H9 (cell line): ENCODE measurements around the gene EFCAB14. TPM values are rescaled to one million over a fixed set of nuclear protein-coding genes. Genes with fewer than 3 reads are reported as not detected.
"Not testable (repeated sequence)": the region's sequence is repeated elsewhere in the genome, so short reads cannot be mapped to it uniquely, and the experiment has no call there.

Experiments used
- DNase-seq: peaks from one replicate; pipeline ENCODE4 v3.0.0-alpha.2; 2017
- H2AFZ ChIP-seq: one replicate; pipeline ENCODE4 v1.6.1; 2013; ENCODE audit warnings: mild to moderate bottlenecking, low read length, control low read depth, moderate library complexity
- H2AK5ac ChIP-seq: 2 replicates; pipeline ENCODE4 v1.6.1; 2013; ENCODE audit warnings: low read length, control low read depth, mixed read lengths; ENCODE audit not compliant: insufficient read length
- H2BK120ac ChIP-seq: one replicate; pipeline ENCODE4 v1.6.1; 2013; ENCODE audit warnings: low read depth, mild to moderate bottlenecking, low read length, control low read depth, inconsistent platforms; ENCODE audit not compliant: poor library complexity, severe bottlenecking
- H2BK12ac ChIP-seq: 2 replicates; pipeline ENCODE4 v1.6.1; 2013; ENCODE audit warnings: low read length, control low read depth, mixed read lengths, low read depth; ENCODE audit not compliant: insufficient read length
- H2BK15ac ChIP-seq: 2 replicates; pipeline ENCODE4 v1.6.1; 2013; ENCODE audit warnings: low read depth, low read length, control low read depth
- H2BK20ac ChIP-seq: one replicate; pipeline ENCODE4 v1.6.1; 2013; ENCODE audit warnings: low read depth, mild to moderate bottlenecking, low read length, control low read depth, inconsistent platforms; ENCODE audit not compliant: poor library complexity, severe bottlenecking
- H2BK5ac ChIP-seq: 2 replicates; pipeline ENCODE4 v1.6.1; 2013; ENCODE audit warnings: low read length, control low read depth, mixed read lengths; ENCODE audit not compliant: insufficient read length
- H3K14ac ChIP-seq: 2 replicates; pipeline ENCODE4 v1.6.1; 2013; ENCODE audit warnings: low read length, control low read depth; ENCODE audit not compliant: insufficient read depth
- H3K18ac ChIP-seq: 2 replicates; pipeline ENCODE4 v1.6.1; 2013; ENCODE audit warnings: low read depth, mild to moderate bottlenecking, mixed read lengths, low read length, control low read depth; ENCODE audit not compliant: insufficient read length
- H3K23ac ChIP-seq: 2 replicates; pipeline ENCODE4 v1.6.1; 2013; ENCODE audit warnings: low read length, control low read depth, mixed read lengths, low read depth; ENCODE audit not compliant: insufficient read length
- H3K23me2 ChIP-seq: 2 replicates; pipeline ENCODE4 v1.6.1; 2013; ENCODE audit warnings: low read depth, mild to moderate bottlenecking, mixed read lengths, low read length, control low read depth; ENCODE audit not compliant: insufficient read length, poor library complexity, severe bottlenecking
- H3K27ac ChIP-seq: 2 replicates; pipeline ENCODE4 v1.5.1; 2013; ENCODE audit warnings: low read length, control low read depth, mixed read lengths, low read depth; ENCODE audit not compliant: insufficient read length
- H3K27me3 ChIP-seq: 2 replicates; pipeline ENCODE4 v1.6.1; 2013; ENCODE audit warnings: low read length, control low read depth, inconsistent platforms; ENCODE audit not compliant: insufficient read depth
- H3K4ac ChIP-seq: 2 replicates; pipeline ENCODE4 v1.6.1; 2013; ENCODE audit warnings: low read depth, mild to moderate bottlenecking, control low read depth, inconsistent platforms, low read length, moderate library complexity
- H3K4me1 ChIP-seq: 2 replicates; pipeline ENCODE4 v1.6.1; 2013; ENCODE audit warnings: low read length, control low read depth, inconsistent platforms; ENCODE audit not compliant: insufficient read depth
- H3K4me2 ChIP-seq: 2 replicates; pipeline ENCODE4 v1.6.1; 2013; ENCODE audit warnings: low read length, control low read depth, mixed read lengths; ENCODE audit not compliant: insufficient read length, insufficient read depth
- H3K56ac ChIP-seq: 2 replicates; pipeline ENCODE4 v1.6.1; 2013; ENCODE audit warnings: low read depth, mild to moderate bottlenecking, mixed read lengths, low read length, control low read depth; ENCODE audit not compliant: insufficient read length
- H3K79me1 ChIP-seq: 2 replicates; pipeline ENCODE4 v1.6.1; 2013; ENCODE audit warnings: low read depth, mild to moderate bottlenecking, moderate library complexity, low read length, control low read depth, inconsistent platforms; ENCODE audit not compliant: insufficient read depth, poor library complexity, severe bottlenecking
- H3K79me2 ChIP-seq: 2 replicates; pipeline ENCODE4 v1.6.1; 2013; ENCODE audit warnings: low read length, control low read depth, inconsistent platforms; ENCODE audit not compliant: insufficient read depth
- H3K9ac ChIP-seq: 2 replicates; pipeline ENCODE4 v1.6.1; 2013; ENCODE audit warnings: low read length, control low read depth, mixed read lengths; ENCODE audit not compliant: insufficient read length; ENCODE audit errors: extremely low read depth
- H3K9me3 ChIP-seq: one replicate; pipeline ENCODE4 v1.6.1; 2013; ENCODE audit warnings: low read depth, low read length, inconsistent platforms; ENCODE audit not compliant: control insufficient read depth
- H3T11ph ChIP-seq: one replicate; pipeline ENCODE4 v1.6.1; 2013; ENCODE audit warnings: mild to moderate bottlenecking, low read length, control low read depth, inconsistent platforms
- H4K20me1 ChIP-seq: one replicate; pipeline ENCODE4 v1.6.1; 2013; ENCODE audit not compliant: control insufficient read depth, insufficient read length, insufficient read depth
- H4K5ac ChIP-seq: 2 replicates; pipeline ENCODE4 v1.6.1; 2013; ENCODE audit warnings: low read depth, mild to moderate bottlenecking, mixed read lengths, low read length, control low read depth; ENCODE audit not compliant: insufficient read length
- H4K8ac ChIP-seq: replicated peaks from 2 replicates; pipeline ENCODE4 v1.6.1; 2013; ENCODE audit warnings: low read length, control low read depth, mixed read lengths, low read depth; ENCODE audit not compliant: insufficient read length
- H4K91ac ChIP-seq: 2 replicates; pipeline ENCODE4 v1.6.1; 2013; ENCODE audit warnings: low read depth, mild to moderate bottlenecking, moderate library complexity, mixed read lengths, low read length, control low read depth; ENCODE audit not compliant: insufficient read length
- H3K27ac Mint-ChIP-seq, 3 experiments: 2 replicates in 2 of 3; 3 replicates in 1 of 3; pipeline ENCODE4 v1.8.0; 2020 to 2021; ENCODE audit warnings: mixed read lengths in 3 of 3, mild to moderate bottlenecking in 1 of 3, moderate library complexity in 1 of 3
- H3K27me3 Mint-ChIP-seq: 2 replicates; pipeline ENCODE4 v1.8.0; 2021; ENCODE audit warnings: low read depth, mild to moderate bottlenecking, moderate library complexity, mixed read lengths
- H3K36me3 Mint-ChIP-seq, 3 experiments: 2 replicates in 2 of 3; 3 replicates in 1 of 3; pipeline ENCODE4 v1.8.0; 2020 to 2021; ENCODE audit warnings: low read depth in 3 of 3, mixed read lengths in 3 of 3; ENCODE audit not compliant: insufficient read depth in 1 of 3
- H3K4me1 Mint-ChIP-seq, 2 experiments: 2 replicates each; pipeline ENCODE4 v1.8.0; 2020; ENCODE audit warnings: mixed read lengths in 2 of 2
- H3K4me3 Mint-ChIP-seq, 2 experiments: 2 replicates in 1 of 2; 3 replicates in 1 of 2; pipeline ENCODE4 v1.8.0; 2020 to 2021; ENCODE audit warnings: mild to moderate bottlenecking in 2 of 2, mixed read lengths in 2 of 2, moderate library complexity in 1 of 2
- H3K9me3 Mint-ChIP-seq, 2 experiments: 2 replicates in 1 of 2; 3 replicates in 1 of 2; pipeline ENCODE4 v1.8.0; 2020; ENCODE audit warnings: mild to moderate bottlenecking in 2 of 2, mixed read lengths in 2 of 2, moderate library complexity in 1 of 2
- WGBS: extraction: QIAGEN DNeasy Blood & Tissue Kit; methylation state at CpG from one replicate; pipeline ENCODE4 v1.1.7; 2013; ENCODE audit warnings: missing lambda C conversion rate, low lambda C conversion rate, mixed read lengths; ENCODE audit not compliant: insufficient read length; ENCODE audit errors: extremely low coverage; 5-methylcytosine and 5-hydroxymethylcytosine counted together
- total RNA-seq: library from RNA; stranded (reverse); gene quantifications from 2 replicates; pipeline ENCODE4 v1.2.1, GENCODE V29; 2021
- TF ChIP-seq, protein P1 (sequence below): fragments of 200-600 bp; sonication (generic); conservative IDR thresholded peaks from 3 replicates; pipeline ENCODE4 v1.8.0; 2021; ENCODE audit warnings: antibody characterized with exemption, mild to moderate bottlenecking

EFCAB14 gene
- total RNA-seq, 1 experiment from 2014 or later, result 42.2 TPM

GRCh38 chr1:46735708-46736324, 16.9 kb upstream of the EFCAB14 start:
- no peak overlapping the region for H3K9ac ChIP-seq
- Mint-ChIP-seq H3K4me1 (no peaks in the 10 kb centered on the region), H3K9me3 (peaks cover 2 to 3% of the 10 kb centered on the region in 2 experiments; a peak in 3 of 5 replicates), H3K4me3 (no peak overlapping the region), H3K27ac (no peak overlapping the region), H3K27me3 (peaks cover 40% of the 10 kb centered on the region), H3K36me3 (no peaks in the 10 kb centered on the region)
- H3K56ac ChIP-seq, result no peak overlapping the region
- H3K4me1 ChIP-seq, result no peaks in the 10 kb centered on the region
- no peak overlapping the region for H2BK15ac ChIP-seq
- no peak overlapping the region for H3K4ac ChIP-seq
- TF ChIP-seq, protein P1, sequence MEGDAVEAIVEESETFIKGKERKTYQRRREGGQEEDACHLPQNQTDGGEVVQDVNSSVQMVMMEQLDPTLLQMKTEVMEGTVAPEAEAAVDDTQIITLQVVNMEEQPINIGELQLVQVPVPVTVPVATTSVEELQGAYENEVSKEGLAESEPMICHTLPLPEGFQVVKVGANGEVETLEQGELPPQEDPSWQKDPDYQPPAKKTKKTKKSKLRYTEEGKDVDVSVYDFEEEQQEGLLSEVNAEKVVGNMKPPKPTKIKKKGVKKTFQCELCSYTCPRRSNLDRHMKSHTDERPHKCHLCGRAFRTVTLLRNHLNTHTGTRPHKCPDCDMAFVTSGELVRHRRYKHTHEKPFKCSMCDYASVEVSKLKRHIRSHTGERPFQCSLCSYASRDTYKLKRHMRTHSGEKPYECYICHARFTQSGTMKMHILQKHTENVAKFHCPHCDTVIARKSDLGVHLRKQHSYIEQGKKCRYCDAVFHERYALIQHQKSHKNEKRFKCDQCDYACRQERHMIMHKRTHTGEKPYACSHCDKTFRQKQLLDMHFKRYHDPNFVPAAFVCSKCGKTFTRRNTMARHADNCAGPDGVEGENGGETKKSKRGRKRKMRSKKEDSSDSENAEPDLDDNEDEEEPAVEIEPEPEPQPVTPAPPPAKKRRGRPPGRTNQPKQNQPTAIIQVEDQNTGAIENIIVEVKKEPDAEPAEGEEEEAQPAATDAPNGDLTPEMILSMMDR, result peak; percentile 54; the same call in 2 of the 3 replicates
- H4K8ac ChIP-seq, result no peak overlapping the region
- H3K18ac ChIP-seq, result no peak overlapping the region
- H3K23ac ChIP-seq, result no peak overlapping the region
- H2BK120ac ChIP-seq, result no peak overlapping the region
- no peak overlapping the region for H4K91ac ChIP-seq
- no peaks in the 10 kb centered on the region for H3K79me2 ChIP-seq
- H3K27ac ChIP-seq, result no peak overlapping the region
- no peak overlapping the region for H2BK12ac ChIP-seq
- no peak overlapping the region for H2BK20ac ChIP-seq
- no peaks in the 10 kb centered on the region for H3K79me1 ChIP-seq
- no peak overlapping the region for H3K14ac ChIP-seq
- no peak overlapping the region for H3T11ph ChIP-seq
- no CpG with 5 or more reads among the region's 3 CpGs for WGBS
- no peak overlapping the region for H3K4me2 ChIP-seq
- H4K5ac ChIP-seq, result no peak overlapping the region
- H3K9me3 ChIP-seq, result no peaks in the 10 kb centered on the region
- H3K27me3 ChIP-seq, result no peaks in the 10 kb centered on the region
- H3K23me2 ChIP-seq, result no peaks in the 10 kb centered on the region
- no peak overlapping the region for H2AFZ ChIP-seq
- H4K20me1 ChIP-seq, result no peaks in the 10 kb centered on the region
- H2BK5ac ChIP-seq, result no peak overlapping the region
- H2AK5ac ChIP-seq, result no peak overlapping the region
- DNase-seq, result peak; percentile 60

GRCh38 chr1:46728327-46728873, 9.5 kb upstream of the EFCAB14 start:
- H3K4me2 ChIP-seq, H3K27ac Mint-ChIP-seq, H2AFZ ChIP-seq, H3K23ac ChIP-seq, H4K20me1 ChIP-seq, H3K9me3 Mint-ChIP-seq, H3K23me2 ChIP-seq, H4K5ac ChIP-seq, H2BK15ac ChIP-seq, H3K9me3 ChIP-seq, H2AK5ac ChIP-seq, H3K27me3 ChIP-seq, H3K79me1 ChIP-seq, H2BK5ac ChIP-seq, H3K4me3 Mint-ChIP-seq, H4K8ac ChIP-seq, H3K18ac ChIP-seq, H3K4ac ChIP-seq, H3K4me1 ChIP-seq, H2BK20ac ChIP-seq, H2BK12ac ChIP-seq, H3K27ac ChIP-seq, H2BK120ac ChIP-seq, H4K91ac ChIP-seq, H3K79me2 ChIP-seq, H3K56ac ChIP-seq, H3K36me3 Mint-ChIP-seq, H3K9ac ChIP-seq, H3T11ph ChIP-seq: not testable (repeated sequence)
- peak; percentile 44 for DNase-seq
- Mint-ChIP-seq H3K27me3 (peaks cover 42% of the 10 kb centered on the region), H3K4me1 (peaks cover 10 to 14% of the 10 kb centered on the region in 2 experiments)
- WGBS, result no CpG with 5 or more reads among the region's 6 CpGs
- peak overlapping the region; percentile 5; the same call in 1 of the 2 replicates for H3K14ac ChIP-seq
